GM18526 (cell line): Measurements from ENCODE around the gene LAMTOR2.

ENCODE experiments used
- POLR2A ChIP-seq: IDR thresholded peaks from 3 replicates; pipeline ENCODE4 v1.6.1; 2011; ENCODE audit not compliant: insufficient read length; ENCODE audit errors: extremely low read depth

The LAMTOR2 gene

GRCh38 chr1:156081180-156081916, 26.8 kb downstream of the LAMTOR2 start:
- no peak for TF ChIP-seq POLR2A

GRCh38 chr1:156081917-156082308, 27.3 kb downstream of the LAMTOR2 start:
- TF ChIP-seq POLR2A = no peak

- TF ChIP-seq POLR2A = no peak
Observed at GRCh38 chr1:156082309-156083091, 27.9 kb downstream of the LAMTOR2 start, which contains the start of gene MEX3A. TSS of gene MEX3A (minus strand) at chr1:156082465. CDS start at chr1:156081998, 467 bp downstream.

GRCh38 chr1:156083800-156084790, 29.5 kb downstream of the LAMTOR2 start:
- no peak for TF ChIP-seq POLR2A

- no peak for TF ChIP-seq POLR2A
Observed at GRCh38 chr1:156086256-156086662, 31.7 kb downstream of the LAMTOR2 start.

- TF ChIP-seq POLR2A = no peak
Observed at GRCh38 chr1:156089704-156090103, 35.1 kb downstream of the LAMTOR2 start.

GRCh38 chr1:156090138-156090839, 35.7 kb downstream of the LAMTOR2 start:
- TF ChIP-seq POLR2A = no peak

GRCh38 chr1:156090840-156091188, 36.2 kb downstream of the LAMTOR2 start:
- no peak for TF ChIP-seq POLR2A

GRCh38 chr1:156091610-156092009, 37.0 kb downstream of the LAMTOR2 start:
- TF ChIP-seq POLR2A = no peak

- no peak for TF ChIP-seq POLR2A
Observed at GRCh38 chr1:156095906-156096508, 41.4 kb downstream of the LAMTOR2 start.

- TF ChIP-seq POLR2A = no peak
Observed at GRCh38 chr1:156096640-156097391, 42.2 kb downstream of the LAMTOR2 start.

- no peak for TF ChIP-seq POLR2A
Observed at GRCh38 chr1:156097499-156098178, 43.1 kb downstream of the LAMTOR2 start.

- TF ChIP-seq POLR2A = no peak
Observed at GRCh38 chr1:156098784-156099183, 44.2 kb downstream of the LAMTOR2 start.

GRCh38 chr1:156099282-156099681, 44.7 kb downstream of the LAMTOR2 start:
- no peak for TF ChIP-seq POLR2A
